ENCODE results near the gene TERB1.

TERB1 gene

GRCh38 chr16:66740533-66740932 is 60.9 kb downstream of the TERB1 start:
- Histone ChIP-seq H3K4me1 (ENCODE audit: control insufficient read depth, insufficient read depth, low read length) (peaks cover 14% of the 10 kb centered on the region), H3K27ac (ENCODE audit: extremely low read depth, low read depth, low read length) (peak overlapping the region; percentile 38; the same call in 1 of the 2 replicates), H3K4me3 (ENCODE audit: low read depth, low read length) (no peak overlapping the region), H3K36me3 (ENCODE audit: control insufficient read depth in 2 of 2, insufficient read depth in 1 of 2, low read length in 2 of 2) (peaks cover 60 to 93% of the 10 kb centered on the region in 2 experiments), H3K9me3 (ENCODE audit: control insufficient read depth, insufficient read depth, low read depth, low read length) (no peaks in the 10 kb centered on the region)
- ChIA-PET POLR2A (interaction anchor here (0.9 to 1.1 kb wide), 3 partner anchors 11 to 18 kb away, joined by 3 read pairs; partner anchors contain the start of gene DYNC1LI2), CTCF (interaction anchor here (0.5 to 7.1 kb wide), 27 partner anchors 8 to 420 kb away, joined by 3 to 88 read pairs (median 3); partner anchors contain the start of genes DYNC1LI2 and NAE1)
- TF ChIP-seq ZNF660 (tag by site-specific recombination; IDR thresholded peaks at IDR 0.05): no peak
- peak; percentile 24; the same call in 1 of the 2 replicates for TF ChIP-seq PRDM10 (tag by site-specific recombination; IDR thresholded peaks at IDR 0.05)
- TF ChIP-seq ZNF155 (tag by site-specific recombination; IDR thresholded peaks at IDR 0.05): no peak
- TF ChIP-seq ZNF449 (tag by site-specific recombination; IDR thresholded peaks at IDR 0.05): no peak
- no peak for TF ChIP-seq ZNF544 (tag by site-specific recombination; IDR thresholded peaks at IDR 0.05)

GRCh38 chr16:66740010-66740409 is 61.4 kb downstream of the TERB1 start:
- H3K4me1 ChIP-seq (ENCODE audit: control insufficient read depth, insufficient read depth, low read length): peaks cover 14% of the 10 kb centered on the region
- H3K36me3 ChIP-seq (ENCODE audit: control insufficient read depth in 2 of 2, insufficient read depth in 1 of 2, low read length in 2 of 2): peaks cover 60 to 93% of the 10 kb centered on the region in 2 experiments
- H3K27ac ChIP-seq (ENCODE audit: extremely low read depth, low read depth, low read length): peak overlapping the region; percentile 38; the same call in 1 of the 2 replicates
- ChIA-PET POLR2A (interaction anchor here (0.9 to 1.1 kb wide), 3 partner anchors 12 to 17 kb away, joined by 3 read pairs; partner anchors contain the start of gene DYNC1LI2), CTCF (interaction anchor here (0.6 to 7.1 kb wide), 21 partner anchors 8 to 420 kb away, joined by 3 to 88 read pairs (median 3); partner anchors contain the start of genes DYNC1LI2 and NAE1)
- no peaks in the 10 kb centered on the region for H3K9me3 ChIP-seq (ENCODE audit: control insufficient read depth, insufficient read depth, low read depth, low read length)
- no peak for TF ChIP-seq ZNF843 (tag by site-specific recombination; IDR thresholded peaks at IDR 0.05)
- TF ChIP-seq ZNF654 (tag by site-specific recombination; IDR thresholded peaks at IDR 0.05; ENCODE audit: low read depth): peak; percentile 36; the same call in 1 of the 2 replicates
- TF ChIP-seq WT1 (tag by site-specific recombination; IDR thresholded peaks at IDR 0.05): no peak
- 0 out of 2 replicates have a peak, but pooled peaks have one; percentile 15 for TF ChIP-seq CTCF (tag by site-specific recombination; IDR thresholded peaks at IDR 0.05)
- peak; percentile 33; the same call in 1 of the 2 replicates for TF ChIP-seq PRDM1 (tag by site-specific recombination; IDR thresholded peaks at IDR 0.05)
- peak; percentile 48; the same call in 1 of the 2 replicates for TF ChIP-seq ZBTB48 (tag by site-specific recombination; IDR thresholded peaks at IDR 0.05)
- TF ChIP-seq ZNF23 (tag by site-specific recombination; IDR thresholded peaks at IDR 0.05; ENCODE audit: borderline replicate concordance): no peak
- H3K4me3 ChIP-seq (ENCODE audit: low read depth, low read length): no peak overlapping the region

- Histone ChIP-seq H3K36me3 (ENCODE audit: control insufficient read depth in 2 of 2, insufficient read depth in 1 of 2, low read length in 2 of 2) (peaks cover 68 to 96% of the 10 kb centered on the region in 2 experiments), H3K4me3 (ENCODE audit: low read depth, low read length) (no peak overlapping the region), H3K4me1 (ENCODE audit: control insufficient read depth, insufficient read depth, low read length) (no peaks in the 10 kb centered on the region), H3K27ac (ENCODE audit: extremely low read depth, low read depth, low read length) (no peak overlapping the region), H3K9me3 (ENCODE audit: control insufficient read depth, insufficient read depth, low read depth, low read length) (no peaks in the 10 kb centered on the region)
- CTCF ChIA-PET: interaction anchor here (0.6 to 7.1 kb wide), 6 partner anchors 8 to 138 kb away, joined by 3 to 88 read pairs (median 8); partner anchors contain the start of gene DYNC1LI2
- POLR2A ChIA-PET: no interaction called here
- no peak for TF ChIP-seq ZNF670 (tag by site-specific recombination; IDR thresholded peaks at IDR 0.05; ENCODE audit: low read depth)
- TF ChIP-seq GFI1B (tag by site-specific recombination; IDR thresholded peaks at IDR 0.05): no peak
- no peak for TF ChIP-seq ZNF280C (tag by site-specific recombination; IDR thresholded peaks at IDR 0.05)
- TF ChIP-seq ZBTB17 (tag by site-specific recombination; IDR thresholded peaks at IDR 0.05): no peak
- no peak for TF ChIP-seq ZNF629 (tag by site-specific recombination; IDR thresholded peaks at IDR 0.05)
- no peak for TF ChIP-seq ZNF133 (tag by site-specific recombination; IDR thresholded peaks at IDR 0.05)
- no peak for TF ChIP-seq FEZF1 (tag by site-specific recombination; IDR thresholded peaks at IDR 0.05)
- no peak for TF ChIP-seq HIC1 (tag by site-specific recombination; IDR thresholded peaks at IDR 0.05)
Observed at GRCh38 chr16:66735891-66736290, 65.5 kb downstream of the TERB1 start.

All from HEK293 (cell line).